NB4 (cell line): ENCODE results near the gene NALCN.
A peak's percentile ranks its signal among the peaks of the same experiment; 100 is the strongest.

Experiments
- DNase-seq: peaks from one replicate; pipeline ENCODE4 v3.0.0; 2010; ENCODE audit warnings: low read depth
- H3K4me3 ChIP-seq: one replicate; pipeline ENCODE4 v1.5.1; 2011; ENCODE audit warnings: mild to moderate bottlenecking, low read depth, low read length, moderate library complexity
- MYC ChIP-seq: IDR thresholded peaks from 2 replicates; pipeline ENCODE4 v1.6.1; 2011; ENCODE audit warnings: low read depth, low read length
- POLR2A ChIP-seq: IDR thresholded peaks from 2 replicates; pipeline ENCODE4 v1.6.1; 2011; ENCODE audit warnings: mild to moderate bottlenecking; ENCODE audit not compliant: insufficient read length; ENCODE audit errors: extremely low read depth
- TF ChIP-seq, protein P1 (sequence below): IDR thresholded peaks from 2 replicates; pipeline ENCODE4 v1.6.1; 2011; ENCODE audit warnings: low read depth, low read length
- TF ChIP-seq, protein P2 (sequence below): IDR thresholded peaks from one replicate; pipeline ENCODE4 v1.5.1; 2012; ENCODE audit warnings: low read depth, low read length

Gene NALCN

DNA sequence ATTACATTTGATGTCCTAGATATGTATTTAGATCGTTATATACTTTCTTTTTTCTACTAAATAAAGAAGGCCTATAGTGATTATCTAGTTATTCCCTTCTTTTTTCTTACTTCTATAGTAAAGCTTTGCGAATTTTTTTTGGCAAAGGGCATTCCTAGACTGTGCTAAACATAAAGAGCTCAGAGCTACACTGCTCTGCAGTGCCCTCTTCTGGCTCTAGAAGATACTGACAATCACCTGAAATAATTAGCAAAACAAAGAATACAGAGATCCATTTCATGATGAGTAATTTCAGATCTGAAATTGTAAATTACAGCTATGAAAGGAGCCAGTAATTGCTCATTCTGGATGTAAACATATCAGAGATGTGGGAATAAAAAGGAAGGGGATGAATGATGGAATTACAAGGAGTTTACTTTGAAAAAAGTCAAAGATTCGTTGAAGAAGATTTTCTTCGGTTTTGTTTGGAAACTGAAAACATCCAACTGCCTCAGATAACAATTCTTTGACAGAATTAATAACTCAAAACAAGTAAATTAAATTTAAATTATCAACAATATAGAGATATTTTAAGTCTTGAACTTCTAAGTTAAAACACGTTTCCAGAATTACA lies 288.5 kb downstream of the NALCN start:
- H3K4me3 ChIP-seq, result no peak overlapping the region
- TF ChIP-seq MYC (no peak), POLR2A (no peak)
- TF ChIP-seq, protein P1, sequence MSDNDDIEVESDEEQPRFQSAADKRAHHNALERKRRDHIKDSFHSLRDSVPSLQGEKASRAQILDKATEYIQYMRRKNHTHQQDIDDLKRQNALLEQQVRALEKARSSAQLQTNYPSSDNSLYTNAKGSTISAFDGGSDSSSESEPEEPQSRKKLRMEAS, result no peak
- TF ChIP-seq, protein P2, sequence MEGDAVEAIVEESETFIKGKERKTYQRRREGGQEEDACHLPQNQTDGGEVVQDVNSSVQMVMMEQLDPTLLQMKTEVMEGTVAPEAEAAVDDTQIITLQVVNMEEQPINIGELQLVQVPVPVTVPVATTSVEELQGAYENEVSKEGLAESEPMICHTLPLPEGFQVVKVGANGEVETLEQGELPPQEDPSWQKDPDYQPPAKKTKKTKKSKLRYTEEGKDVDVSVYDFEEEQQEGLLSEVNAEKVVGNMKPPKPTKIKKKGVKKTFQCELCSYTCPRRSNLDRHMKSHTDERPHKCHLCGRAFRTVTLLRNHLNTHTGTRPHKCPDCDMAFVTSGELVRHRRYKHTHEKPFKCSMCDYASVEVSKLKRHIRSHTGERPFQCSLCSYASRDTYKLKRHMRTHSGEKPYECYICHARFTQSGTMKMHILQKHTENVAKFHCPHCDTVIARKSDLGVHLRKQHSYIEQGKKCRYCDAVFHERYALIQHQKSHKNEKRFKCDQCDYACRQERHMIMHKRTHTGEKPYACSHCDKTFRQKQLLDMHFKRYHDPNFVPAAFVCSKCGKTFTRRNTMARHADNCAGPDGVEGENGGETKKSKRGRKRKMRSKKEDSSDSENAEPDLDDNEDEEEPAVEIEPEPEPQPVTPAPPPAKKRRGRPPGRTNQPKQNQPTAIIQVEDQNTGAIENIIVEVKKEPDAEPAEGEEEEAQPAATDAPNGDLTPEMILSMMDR, result peak; percentile 70
- DNase-seq, result peak; percentile 48

GRCh38 chr13:101123028-101123427 lies 293.3 kb downstream of the NALCN start:
- H3K4me3 ChIP-seq, result no peak overlapping the region
- TF ChIP-seq, protein P2, result no peak
- no peak for TF ChIP-seq MYC
- TF ChIP-seq, protein P1, result no peak
- TF ChIP-seq POLR2A, result no peak
- no peak for DNase-seq

DNA sequence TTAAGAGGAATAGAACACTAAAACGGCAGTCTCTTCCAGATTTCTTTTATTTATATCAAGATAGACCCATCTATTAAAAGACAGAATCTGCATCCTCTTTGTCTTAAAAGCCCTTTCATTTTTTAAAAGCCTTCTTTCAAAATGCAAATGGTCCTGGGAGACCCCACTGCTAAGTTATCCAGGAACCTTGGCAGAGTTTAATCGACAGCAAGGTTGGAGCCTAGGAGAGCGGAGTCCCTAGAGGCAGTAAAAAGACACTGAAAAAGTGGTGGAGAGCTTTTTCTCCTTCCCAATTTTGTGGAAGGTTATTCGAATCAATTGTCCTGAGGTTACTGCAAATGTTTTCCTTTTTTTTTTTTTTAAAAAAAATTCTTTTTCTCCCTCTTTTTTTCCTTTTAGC lies 294.7 kb downstream of the NALCN start:
- no peak for TF ChIP-seq POLR2A
- TF ChIP-seq MYC, result no peak
- TF ChIP-seq, protein P2, result no peak
- TF ChIP-seq, protein P1, result no peak
- no peak overlapping the region for H3K4me3 ChIP-seq
- no peak for DNase-seq

DNA sequence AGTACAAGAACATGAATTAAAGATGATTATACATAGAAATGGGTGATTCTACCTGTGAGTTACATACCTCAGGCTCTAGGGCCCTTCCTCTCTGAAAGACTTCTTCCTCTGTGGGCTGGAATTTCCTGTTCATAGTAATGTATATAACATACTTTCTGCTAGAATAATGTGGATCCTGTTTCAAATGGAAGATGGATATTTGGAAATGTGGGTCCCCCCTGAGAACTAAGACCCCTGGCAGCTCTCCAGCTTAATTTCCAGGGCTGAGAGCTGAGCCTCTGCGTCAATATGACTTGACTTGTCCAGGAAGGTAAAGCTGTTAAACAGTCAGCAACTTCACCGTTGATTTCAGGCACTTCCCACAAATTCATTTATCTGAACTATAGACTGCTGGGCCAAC lies 296.3 kb downstream of the NALCN start:
- TF ChIP-seq, protein P2, result no peak
- TF ChIP-seq MYC (no peak), POLR2A (no peak)
- TF ChIP-seq, protein P1, result no peak
- DNase-seq, result no peak
- no peak overlapping the region for H3K4me3 ChIP-seq

GRCh38 chr13:101116826-101117225 lies 299.5 kb downstream of the NALCN start:
- no peak for DNase-seq
- no peak overlapping the region for H3K4me3 ChIP-seq
- TF ChIP-seq, protein P1, result no peak
- TF ChIP-seq MYC, result no peak

DNA sequence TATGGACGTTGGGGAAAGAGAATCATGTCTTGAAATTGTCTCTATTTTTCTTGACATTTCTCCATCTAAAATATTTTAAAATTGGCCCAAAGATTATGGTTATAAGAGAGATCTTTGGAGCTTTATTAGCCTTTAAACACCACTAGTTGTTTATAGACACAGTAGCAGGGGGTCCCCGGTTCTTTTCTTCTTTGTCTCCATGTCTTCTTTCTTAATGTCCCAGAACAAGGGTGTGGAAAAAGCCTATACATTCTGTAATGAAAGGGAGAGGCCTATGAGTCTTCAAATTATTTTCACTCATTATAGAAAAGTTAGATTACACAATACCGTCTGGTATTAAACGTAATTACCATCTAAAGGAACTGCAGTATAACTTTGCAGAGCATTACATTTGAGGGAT lies 300.0 kb downstream of the NALCN start:
- TF ChIP-seq, protein P1, result no peak
- TF ChIP-seq POLR2A (no peak), MYC (no peak)
- TF ChIP-seq, protein P2, result no peak
- no peak overlapping the region for H3K4me3 ChIP-seq
- DNase-seq, result no peak
